Stomach smooth muscle (tissue), 2 donors: ENCODE data around the gene TULP1.
"Not testable (repeated sequence)": the region's sequence is repeated elsewhere in the genome, so short reads cannot be mapped to it uniquely, and the experiment has no call there.

ENCODE experiments used
- H3K27ac ChIP-seq: one replicate; pipeline ENCODE4 v1.7.0; 2013; ENCODE audit warnings: mild to moderate bottlenecking, low read length, inconsistent platforms
- H3K27me3 ChIP-seq, 2 donors: one replicate each; pipeline ENCODE4 v1.7.0; 2013; ENCODE audit warnings: low read length in 2 of 2; ENCODE audit not compliant: insufficient read depth in 2 of 2, control insufficient read depth in 1 of 2
- H3K36me3 ChIP-seq, 2 donors: one replicate each; pipeline ENCODE4 v1.7.0; 2013; ENCODE audit warnings: low read length in 2 of 2; ENCODE audit not compliant: control insufficient read depth in 2 of 2, insufficient read depth in 2 of 2
- H3K4me1 ChIP-seq: one replicate; pipeline ENCODE4 v1.7.0; 2013; ENCODE audit warnings: low read length; ENCODE audit not compliant: control insufficient read depth, insufficient read depth
- H3K4me3 ChIP-seq, 2 donors: one replicate each; pipeline ENCODE4 v1.7.0; 2013; ENCODE audit warnings: low read length in 2 of 2
- H3K9ac ChIP-seq, 2 donors: one replicate each; pipeline ENCODE4 v1.7.0; 2013; ENCODE audit warnings: low read length in 2 of 2, mild to moderate bottlenecking in 1 of 2
- H3K9me3 ChIP-seq, 2 donors: one replicate each; pipeline ENCODE4 v1.7.0; 2013; ENCODE audit warnings: low read length in 2 of 2; ENCODE audit not compliant: control insufficient read depth in 2 of 2
- donor health status: healthy.
- donor health status: Pancreatic carcinoma.

The TULP1 gene

GRCh38 chr6:35543459-35544193 is 30.9 kb upstream of the TULP1 start:
- no peak overlapping the region for H3K9ac ChIP-seq
- no peaks in the 10 kb centered on the region for H3K36me3 ChIP-seq
- H3K27me3 ChIP-seq = no peaks in the 10 kb centered on the region
- no peaks in the 10 kb centered on the region for H3K9me3 ChIP-seq
- no peak overlapping the region for H3K27ac ChIP-seq
- no peak overlapping the region for H3K4me3 ChIP-seq
- H3K4me1 ChIP-seq = no peaks in the 10 kb centered on the region

GRCh38 chr6:35541836-35542235 is 29.1 kb upstream of the TULP1 start:
- Histone ChIP-seq H3K4me3 (no peak overlapping the region), H3K9me3 (no peaks in the 10 kb centered on the region), H3K27me3 (no peaks in the 10 kb centered on the region), H3K4me1 (no peaks in the 10 kb centered on the region), H3K27ac (no peak overlapping the region), H3K36me3 (no peaks in the 10 kb centered on the region), H3K9ac (no peak overlapping the region)

DNA sequence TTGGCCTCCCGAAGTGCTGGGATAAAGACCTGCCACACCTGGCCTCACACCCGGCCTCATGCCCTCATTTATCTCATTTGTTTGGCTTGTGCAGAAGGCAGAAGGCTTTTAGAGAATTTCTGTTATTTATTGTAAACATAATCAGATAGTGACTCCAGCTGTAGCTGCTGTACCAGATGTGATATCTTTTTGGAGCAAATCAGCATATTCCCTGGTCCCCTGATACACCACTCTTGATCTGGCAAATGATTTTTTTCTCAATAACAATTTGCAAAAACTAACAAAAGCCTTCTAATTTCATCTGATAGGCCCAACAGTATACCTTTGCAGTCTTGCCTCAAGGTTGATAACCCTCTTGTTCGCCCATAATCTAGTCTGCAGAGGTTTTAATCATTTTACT is 26.5 kb upstream of the TULP1 start:
- no peak overlapping the region for H3K9ac ChIP-seq
- H3K36me3 ChIP-seq = no peaks in the 10 kb centered on the region
- H3K27me3 ChIP-seq = peaks cover 0 to 2% of the 10 kb centered on the region in 2 donors
- no peaks in the 10 kb centered on the region for H3K4me1 ChIP-seq
- H3K9me3 ChIP-seq = no peaks in the 10 kb centered on the region
- H3K27ac ChIP-seq = no peak overlapping the region
- no peak overlapping the region for H3K4me3 ChIP-seq

DNA sequence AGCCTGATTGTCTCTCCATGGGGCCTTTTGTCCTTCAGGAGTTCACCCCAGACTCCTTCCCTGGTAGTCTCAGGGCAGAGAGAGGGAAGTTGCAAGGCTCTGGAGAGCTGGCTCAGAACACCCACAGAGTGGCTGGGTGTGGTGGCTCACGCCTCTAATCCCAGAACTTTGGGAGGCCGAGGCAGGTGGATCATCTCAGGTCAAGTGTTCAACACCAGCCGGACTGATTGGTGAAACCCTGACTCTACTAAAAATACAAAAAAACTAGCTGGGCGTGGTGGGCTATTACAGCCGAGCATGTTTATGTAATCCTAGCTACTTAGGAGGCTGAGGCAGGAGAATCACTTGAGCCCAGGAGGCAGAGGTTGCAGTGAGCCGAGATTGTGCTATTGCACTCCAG is 23.2 kb upstream of the TULP1 start:
- not testable (repeated sequence) for H3K9ac ChIP-seq

DNA sequence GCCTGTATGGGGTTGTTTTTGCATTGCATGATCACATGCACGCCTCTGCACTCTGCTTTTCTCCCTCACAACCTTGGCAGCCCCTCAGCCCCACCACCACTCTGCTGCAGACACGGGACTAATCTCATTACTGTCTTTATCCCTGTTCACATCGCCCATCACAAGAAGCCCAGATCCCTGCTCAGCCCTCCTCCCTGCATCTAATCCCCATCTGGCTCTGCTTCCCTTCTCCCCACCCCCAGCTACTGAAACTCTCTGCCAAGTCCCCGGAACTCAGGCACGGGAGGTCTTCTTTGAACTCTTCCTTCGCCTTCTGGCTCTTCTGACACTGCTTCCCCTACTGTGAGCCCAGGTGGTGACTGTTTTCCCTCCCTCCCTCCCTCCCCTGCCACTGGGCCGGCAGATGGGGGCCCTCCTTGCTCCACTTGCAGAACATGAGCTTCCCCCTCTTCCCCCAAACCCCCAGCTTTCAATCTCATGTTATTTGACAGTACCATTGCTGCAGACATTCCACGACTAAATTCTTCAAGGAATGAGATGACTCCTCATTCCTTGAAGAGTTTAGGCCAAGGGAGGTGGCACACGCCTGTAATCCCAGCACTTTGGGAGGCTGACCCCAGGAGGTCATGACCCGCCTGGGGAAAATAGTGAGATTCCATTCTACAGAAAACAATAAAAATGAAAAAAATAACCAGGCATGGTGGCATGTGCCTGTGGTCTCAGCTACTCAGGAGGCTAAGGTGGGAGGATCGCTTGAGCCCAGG is 21.9 kb upstream of the TULP1 start:
- Histone ChIP-seq H3K27me3 (peaks cover 0 to 2% of the 10 kb centered on the region in 2 donors), H3K27ac (no peak overlapping the region), H3K4me3 (no peak overlapping the region), H3K9me3 (no peaks in the 10 kb centered on the region), H3K36me3 (no peaks in the 10 kb centered on the region), H3K4me1 (no peaks in the 10 kb centered on the region), H3K9ac (no peak overlapping the region)

More for the DNA sequence above, 23.2 kb upstream of the TULP1 start:
- not testable (repeated sequence) for H3K4me3 ChIP-seq, H3K4me1 ChIP-seq, H3K36me3 ChIP-seq, H3K9me3 ChIP-seq, H3K27me3 ChIP-seq, H3K27ac ChIP-seq

- Histone ChIP-seq H3K9me3 (no peaks in the 10 kb centered on the region), H3K9ac (no peak overlapping the region), H3K27me3 (peaks cover 0 to 2% of the 10 kb centered on the region in 2 donors), H3K4me3 (no peak overlapping the region), H3K36me3 (no peaks in the 10 kb centered on the region), H3K27ac (no peak overlapping the region), H3K4me1 (no peaks in the 10 kb centered on the region)
These were observed 21.3 kb upstream of the TULP1 start for GRCh38 chr6:35533981-35534380.

GRCh38 chr6:35532126-35532525 is 19.4 kb upstream of the TULP1 start:
- no peaks in the 10 kb centered on the region for H3K9me3 ChIP-seq
- H3K9ac ChIP-seq = no peak overlapping the region
- H3K4me3 ChIP-seq = no peak overlapping the region
- no peak overlapping the region for H3K27ac ChIP-seq
- H3K36me3 ChIP-seq = no peaks in the 10 kb centered on the region
- H3K27me3 ChIP-seq = peaks cover 0 to 2% of the 10 kb centered on the region in 2 donors
- H3K4me1 ChIP-seq = no peaks in the 10 kb centered on the region

DNA sequence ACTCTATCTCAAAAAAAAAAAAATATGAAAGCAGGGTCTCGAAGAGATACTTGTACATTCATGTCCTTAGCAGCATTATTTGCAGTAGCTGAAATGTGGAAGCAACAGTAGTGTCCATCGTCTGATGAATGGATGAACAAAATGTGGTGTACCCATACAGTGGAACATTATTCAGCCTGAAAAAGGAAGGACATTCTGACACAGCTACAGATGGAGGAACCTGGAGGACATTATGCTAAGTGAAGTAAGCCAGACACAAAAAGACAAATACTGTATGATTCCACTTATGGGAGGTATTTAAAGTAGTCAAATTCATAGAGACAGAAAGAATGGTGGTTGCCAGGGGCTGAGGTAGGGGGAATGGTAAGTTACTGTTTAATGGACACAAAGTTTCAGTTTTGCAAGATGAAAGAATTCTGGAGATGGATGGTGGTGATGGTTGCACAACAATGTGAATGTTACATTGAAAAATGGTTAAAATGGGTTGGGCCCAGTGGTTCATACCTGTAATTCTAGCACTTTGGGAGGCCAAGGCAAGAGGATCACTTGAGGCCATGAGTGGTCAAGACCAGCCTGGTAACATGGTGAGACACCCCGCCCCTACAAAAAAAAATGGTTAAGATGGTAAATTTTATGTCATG is 11.8 kb upstream of the TULP1 start:
- no peaks in the 10 kb centered on the region for H3K27me3 ChIP-seq
- H3K36me3 ChIP-seq = no peaks in the 10 kb centered on the region
- H3K4me3 ChIP-seq = no peak overlapping the region
- peaks cover 6% of the 10 kb centered on the region for H3K4me1 ChIP-seq
- H3K9me3 ChIP-seq = no peaks in the 10 kb centered on the region
- no peak overlapping the region for H3K27ac ChIP-seq
- no peak overlapping the region for H3K9ac ChIP-seq

DNA sequence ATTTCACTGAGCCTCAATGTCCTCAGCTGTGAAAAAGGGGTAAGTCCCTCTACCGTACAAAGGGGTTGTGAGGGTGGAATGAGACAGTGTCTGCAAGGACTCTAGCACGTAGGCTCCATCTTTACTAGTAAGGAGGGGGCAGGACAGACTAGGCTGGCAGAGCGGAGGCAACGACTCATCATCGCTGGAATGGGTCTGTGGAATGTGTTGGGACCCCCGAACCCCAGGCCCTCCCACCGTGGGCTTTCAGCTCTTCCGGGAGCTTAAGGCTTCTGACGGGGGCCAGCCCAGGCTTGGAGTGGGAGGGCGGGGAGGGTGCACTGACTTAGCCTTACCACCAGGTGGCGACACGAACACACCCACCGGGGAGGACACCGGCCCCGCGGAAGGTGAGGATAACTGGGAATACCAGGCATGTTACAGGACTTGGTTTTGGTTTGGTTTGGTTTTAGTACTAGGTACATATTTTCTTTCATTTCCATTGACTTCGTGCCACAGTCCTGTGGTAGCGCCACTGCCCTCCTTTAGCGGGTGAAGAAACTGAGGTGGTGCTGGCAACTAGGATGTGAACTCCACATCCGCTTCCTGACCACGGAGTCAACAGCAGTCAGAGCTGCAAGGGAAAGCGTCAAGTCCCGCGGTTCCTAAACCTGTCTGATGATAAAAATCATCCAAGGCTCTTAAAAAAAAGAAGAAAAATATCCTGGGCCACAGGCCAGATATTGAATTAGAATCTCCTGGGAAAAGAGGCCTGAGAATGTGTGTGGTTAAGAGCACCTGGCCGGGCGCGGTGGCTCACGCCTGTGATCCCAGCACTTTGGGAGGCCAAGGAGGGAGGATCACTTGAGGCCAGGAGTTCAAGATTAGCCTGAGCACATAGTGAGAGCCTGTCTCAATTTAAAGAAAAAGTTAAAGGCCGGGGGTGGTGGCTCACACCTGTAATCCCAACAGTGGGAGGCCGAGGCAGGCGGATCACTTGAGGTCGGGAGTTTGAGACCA is 10.3 kb upstream of the TULP1 start:
- Histone ChIP-seq H3K36me3 (no peaks in the 10 kb centered on the region), H3K27me3 (no peaks in the 10 kb centered on the region), H3K9ac (no peak overlapping the region), H3K4me1 (peaks cover 6% of the 10 kb centered on the region), H3K4me3 (peak overlapping the region; percentile 7 to 58), H3K27ac (no peak overlapping the region), H3K9me3 (no peaks in the 10 kb centered on the region)

- Histone ChIP-seq H3K27me3 (no peaks in the 10 kb centered on the region), H3K27ac (no peak overlapping the region), H3K9me3 (no peaks in the 10 kb centered on the region), H3K9ac (no peak overlapping the region), H3K4me1 (peaks cover 6% of the 10 kb centered on the region), H3K36me3 (no peaks in the 10 kb centered on the region), H3K4me3 (no peak overlapping the region)
These were observed 9.5 kb upstream of the TULP1 start for GRCh38 chr6:35522151-35522550.
